GM12878 (cell line): ENCODE measurements around the gene CSN1S1. TPM values are rescaled to one million over a fixed set of nuclear protein-coding genes. Genes with fewer than 3 reads are reported as not detected.

Source experiments
- ATAC-seq: fragments of 200-7000 bp; cut with Tn5 transposase; 3 replicates; pipeline ENCODE4 v1.9.1; 2020; ENCODE audit warnings: mild to moderate bottlenecking, moderate library complexity
- BruUV-seq: library from RNA; stranded (reverse); fragments of 400-500 nt; replicated peaks from 2 replicates; lab custom pipeline; 2021; lab: Mats Ljungman, UMichigan
- CTCF ChIA-PET: fragments of 300-600 bp; sonication (Branson Sonifier 250); formaldehyde crosslinking; extraction: SDS; loops from one replicate; lab custom pipeline; 2021; ENCODE audit warnings: inconsistent platforms; lab: Yijun Ruan, JAX
- POLR2A ChIA-PET: fragments of 350-600 bp; formaldehyde crosslinking; extraction: SDS; loops from one replicate; lab custom pipeline; 2021; ENCODE audit warnings: inconsistent platforms; lab: Charles Lee
- RAD21 ChIA-PET: fragments of 300-600 bp; sonication (Branson Sonifier 250); formaldehyde crosslinking; loops from one replicate; lab custom pipeline; 2023; ENCODE audit warnings: antibody characterized with exemption; ENCODE audit not compliant: unreplicated experiment; lab: Charles Lee
- SMC1A ChIA-PET: fragments of 300-600 bp; sonication (Branson Sonifier 250); formaldehyde crosslinking; loops from one replicate; lab custom pipeline; 2023; ENCODE audit not compliant: unreplicated experiment, uncharacterized antibody; lab: Charles Lee
- DNase-seq: peaks from one replicate; pipeline ENCODE4 v3.0.0-alpha.2; 2011; ENCODE audit warnings: low read depth, low spot score
- FAIRE-seq: peaks from 3 replicates; lab custom pipeline; 2011; peaks lifted over from hg19 to GRCh38; lab: Jason Lieb, UNC
- H2AFZ ChIP-seq: 2 replicates; pipeline ENCODE4 v1.6.0; 2011; ENCODE audit warnings: low read depth, low read length, control low read depth; ENCODE audit not compliant: control insufficient read depth
- H3K27ac ChIP-seq: 2 replicates; pipeline ENCODE4 v1.5.1; 2011; ENCODE audit warnings: control low read depth; ENCODE audit not compliant: control insufficient read depth, insufficient read depth
- H3K27me3 ChIP-seq, 2 experiments: replicated peaks in 1 of 2; 2 replicates each; pipeline versions ENCODE4 v1.6.0 to v1.6.1; 2011; ENCODE audit warnings: low read length in 1 of 2; ENCODE audit not compliant: control insufficient read depth in 2 of 2, insufficient read depth in 2 of 2
- H3K36me3 ChIP-seq, 2 experiments: 2 replicates each; pipeline ENCODE4 v1.5.1; 2011; ENCODE audit warnings: low read length in 1 of 2; ENCODE audit not compliant: control insufficient read depth in 2 of 2, insufficient read depth in 2 of 2
- H3K4me1 ChIP-seq: 2 replicates; pipeline ENCODE4 v1.6.1; 2011; ENCODE audit warnings: mild to moderate bottlenecking, low read length, moderate library complexity, mixed read lengths; ENCODE audit not compliant: control insufficient read depth, insufficient read depth
- H3K4me2 ChIP-seq: 2 replicates; pipeline ENCODE4 v1.6.0; 2011; ENCODE audit warnings: control low read depth; ENCODE audit not compliant: control insufficient read depth, insufficient read depth
- H3K4me3 ChIP-seq: fragments of 200-600 bp; sonication (generic); 2 replicates; pipeline ENCODE4 v1.5.1; 2016
- H3K79me2 ChIP-seq: 2 replicates; pipeline ENCODE4 v1.6.0; 2011; ENCODE audit warnings: low read length; ENCODE audit not compliant: control insufficient read depth, insufficient read depth
- H3K9ac ChIP-seq: 2 replicates; pipeline ENCODE4 v1.8.0; 2011; ENCODE audit warnings: low read length, control low read depth, mixed read lengths; ENCODE audit not compliant: control insufficient read depth, insufficient read depth
- H3K9me3 ChIP-seq: replicated peaks from 3 replicates; pipeline ENCODE4 v1.5.1; 2011; ENCODE audit warnings: mild to moderate bottlenecking, low read length; ENCODE audit not compliant: control insufficient read depth, insufficient read depth
- H4K20me1 ChIP-seq: 2 replicates; pipeline ENCODE4 v1.6.0; 2011; ENCODE audit not compliant: control insufficient read depth, insufficient read depth
- BCL3 ChIP-seq: IDR thresholded peaks from 2 replicates; pipeline ENCODE4 v1.6.1; 2011; ENCODE audit warnings: borderline replicate concordance, low read depth, mild to moderate bottlenecking, moderate library complexity, low read length; ENCODE audit not compliant: insufficient read depth, poor library complexity, severe bottlenecking
- E4F1 ChIP-seq: fragments of 450-650 bp; IDR thresholded peaks from 2 replicates; pipeline ENCODE4 v1.6.1; 2018; ENCODE audit warnings: borderline replicate concordance, mild to moderate bottlenecking; ENCODE audit not compliant: partially characterized antibody
- GATAD2B ChIP-seq: fragments of 450-650 bp; conservative IDR thresholded peaks from 2 replicates; pipeline ENCODE4 v1.6.1; 2017; ENCODE audit warnings: low read depth, mild to moderate bottlenecking, moderate library complexity
- HDGF ChIP-seq: fragments of 450-650 bp; IDR thresholded peaks from 2 replicates; pipeline ENCODE4 v1.6.1; 2016; ENCODE audit warnings: antibody characterized with exemption
- IKZF1 ChIP-seq: fragments of 450-650 bp; conservative IDR thresholded peaks from 2 replicates; pipeline ENCODE4 v1.6.1; 2017; ENCODE audit warnings: antibody characterized with exemption, mild to moderate bottlenecking
- IKZF2 ChIP-seq, 2 experiments: fragments of 450-650 bp; IDR thresholded peaks; 2 replicates each; pipeline ENCODE4 v1.6.1; 2017; ENCODE audit warnings: mild to moderate bottlenecking in 2 of 2, moderate library complexity in 2 of 2
- NRF1 ChIP-seq: conservative IDR thresholded peaks from 2 replicates; pipeline ENCODE4 v1.6.1; 2011; ENCODE audit warnings: mild to moderate bottlenecking, low read depth, low read length, improper control_type of control experiment
- PML ChIP-seq: IDR thresholded peaks from 2 replicates; pipeline ENCODE4 v1.6.1; 2012; ENCODE audit warnings: low read length, inconsistent platforms
- RB1 ChIP-seq: fragments of 450-650 bp; formaldehyde crosslinking; IDR thresholded peaks from 2 replicates; pipeline ENCODE4 v1.6.1; 2017; ENCODE audit warnings: mild to moderate bottlenecking, borderline replicate concordance
- RCOR1 ChIP-seq: conservative IDR thresholded peaks from 2 replicates; pipeline ENCODE4 v1.6.1; 2012; ENCODE audit warnings: low read depth, low read length, improper control_type of control experiment
- STAT3 ChIP-seq: IDR thresholded peaks from 2 replicates; pipeline ENCODE4 v1.6.1; 2011; ENCODE audit warnings: low read depth, low read length, improper control_type of control experiment
- TCF12 ChIP-seq: IDR thresholded peaks from 2 replicates; pipeline ENCODE4 v1.6.1; 2011; ENCODE audit warnings: low read depth, mild to moderate bottlenecking, low read length
- ZNF384 ChIP-seq: IDR thresholded peaks from 2 replicates; pipeline ENCODE4 v1.6.1; 2012; ENCODE audit warnings: low read depth, mild to moderate bottlenecking, low read length, improper control_type of control experiment, borderline replicate concordance
- ZSCAN29 ChIP-seq: fragments of 450-650 bp; IDR thresholded peaks from 2 replicates; pipeline ENCODE4 v1.6.1; 2017; ENCODE audit warnings: mild to moderate bottlenecking, moderate library complexity
- WGBS: methylation state at CpG from one replicate; pipeline ENCODE4 v1.1.6; 2016; ENCODE audit warnings: low lambda C conversion rate; ENCODE audit not compliant: insufficient replicate concordance, insufficient coverage; ENCODE audit errors: missing lambda C conversion rate; 5-methylcytosine and 5-hydroxymethylcytosine counted together
- in situ Hi-C: fragments of 300-500 bp; cut with MboI; formaldehyde crosslinking; loops from 9 replicates; pipeline ENCODE4 v1.14.3; 2018; ENCODE audit warnings: mixed read lengths
- intact Hi-C: fragments of 100-400 bp; cut with micrococcal nuclease; formaldehyde crosslinking; loops from one replicate; pipeline ENCODE4 v1.14.2; 2022; ENCODE audit not compliant: unreplicated experiment
- polyA plus RNA-seq, 11 experiments: library from polyadenylated mRNA; depleted of rRNA in 4 of 11; unstranded in 6 of 11; stranded (reverse) in 5 of 11; fragments of >200 nt; fragmentation: Nextera tagmentation in 4 of 11; fragmentation: Illumina TruSeq in 1 of 11; extraction: Ambion mirVana in 4 of 11; extraction: Trizol in 1 of 11; gene quantifications; 1 replicate in 1 of 11; 2 replicates in 10 of 11; pipeline versions ENCODE4 v1.2.1 to v1.2.3, GENCODE V29; 2011 to 2016; ENCODE audit warnings: inconsistent platforms in 2 of 11, missing spikeins in 2 of 11, low read depth in 1 of 11
- total RNA-seq, 4 experiments: library from RNA; depleted of rRNA in 3 of 4; stranded (reverse); fragments of >200 nt in 3 of 4; fragmentation: Illumina TruSeq in 1 of 4; extraction: Trizol in 1 of 4; gene quantifications; 2 replicates each; pipeline versions ENCODE4 v1.2.1 to v1.2.3, GENCODE V29; 2013 to 2021

Gene CSN1S1
- total and polyA plus RNA-seq, 10 of the 15 experiments (the other 5 are each of a cell fraction or from before 2014, with no cell fraction given), result not detected

- ChIA-PET SMC1A (no interaction called here), CTCF (no interaction called here), POLR2A (no interaction called here), RAD21 (no interaction called here)
- no peak overlapping the region for H2AFZ ChIP-seq
- TF ChIP-seq PML, result no peak
- no peak for TF ChIP-seq NRF1
- TF ChIP-seq ZSCAN29, result no peak
- no peak for TF ChIP-seq RCOR1
- H3K4me3 ChIP-seq, result no peak overlapping the region
- no peaks in the 10 kb centered on the region for H3K9me3 ChIP-seq
- intact Hi-C loops, result no loop called here
- no peaks in the 10 kb centered on the region; a peak in 1 of 4 replicates for H3K27me3 ChIP-seq
- H3K79me2 ChIP-seq, result no peaks in the 10 kb centered on the region
- H3K36me3 ChIP-seq, result no peaks in the 10 kb centered on the region
- H3K9ac ChIP-seq, result no peak overlapping the region
- ATAC-seq (no peak), FAIRE-seq (no peak), DNase-seq (no peak)
- no TSS peak for BruUV-seq
- no peak overlapping the region for H3K4me2 ChIP-seq
- in situ Hi-C loops, result no loop called here
- no peaks in the 10 kb centered on the region for H3K4me1 ChIP-seq
- H4K20me1 ChIP-seq, result no peaks in the 10 kb centered on the region
- WGBS, result 71% methylated on average over 1 of the region's 1 CpG
- H3K27ac ChIP-seq, result no peak overlapping the region
Measured at GRCh38 chr4:69957209-69957608, 26.3 kb downstream of the CSN1S1 start.

- SMC1A ChIA-PET, result interaction anchor here (0.6 kb wide), 1 partner anchor 9 kb away, joined by 3 read pairs; no protein-coding TSS in a partner anchor
- TF ChIP-seq ZNF384 (no peak), HDGF (no peak), RB1 (no peak), BCL3 (no peak), STAT3 (no peak), GATAD2B (no peak), E4F1 (no peak), TCF12 (no peak), IKZF2 (IDR thresholded peaks at IDR 0.05) (no peak), IKZF1 (no peak)
- TF ChIP-seq, all 136 proteins: peak for 0
- H3K9me3 ChIP-seq, result no peaks in the 10 kb centered on the region
- no peaks in the 10 kb centered on the region for H4K20me1 ChIP-seq
- H3K27ac ChIP-seq, result no peak within 1 kb of the TSS
- ChIA-PET RAD21 (no interaction called here), CTCF (no interaction called here), POLR2A (no interaction called here)
- no peak within 1 kb of the TSS for H2AFZ ChIP-seq
- H3K79me2 ChIP-seq, result no peaks in the 10 kb centered on the region
- in situ Hi-C loops (no loop called here), intact Hi-C loops (no loop called here)
- H3K9ac ChIP-seq, result no peak within 1 kb of the TSS
- FAIRE-seq (no peak), DNase-seq (no peak), ATAC-seq (no peak)
- H3K4me1 ChIP-seq, result no peaks in the 10 kb centered on the region
- no peaks in the 10 kb centered on the region for H3K27me3 ChIP-seq
- no peaks in the 10 kb centered on the region for H3K36me3 ChIP-seq
- H3K4me2 ChIP-seq, result no peak within 1 kb of the TSS
- WGBS, result 0% methylated on average over 2 of the region's 2 CpGs
- BruUV-seq, result no TSS peak
- H3K4me3 ChIP-seq, result no peak within 1 kb of the TSS
Measured at GRCh38 chr4:69965628-69966027, 34.8 kb downstream of the CSN1S1 start, which contains the start of gene CSN2. TSS of gene CSN2 (minus strand) at chr4:69965728. CDS start at chr4:69960995, 4,733 bp downstream.
